ENCODE measurements around the gene ALOX12B. TPM values are rescaled to one million over a fixed set of nuclear protein-coding genes. Genes with fewer than 3 reads are reported as not detected.

The ALOX12B gene
- total and polyA plus RNA-seq, 2 of the 13 experiments (the other 11 are each of a cell fraction or from before 2014, with no cell fraction given): 0.13 TPM; not detected in 1

GRCh38 chr17:8056232-8056975, 31.1 kb downstream of the ALOX12B start:
- H3K36me3 ChIP-seq (replicated peaks in 1 of 2; ENCODE audit: control insufficient read depth in 1 of 2, insufficient read depth in 2 of 2, low read length in 2 of 2): no peaks in the 10 kb centered on the region
- under 1% methylated on average over 13 of the region's 14 CpGs for WGBS (ENCODE audit: low lambda C conversion rate)
- peak overlapping the region; percentile 92 for H3K27ac ChIP-seq (ENCODE audit: extremely low read length, insufficient read depth, low read length)
- peaks cover 3 to 43% of the 10 kb centered on the region in 2 experiments; a peak in 4 of 5 replicates for H3K27me3 ChIP-seq (ENCODE audit: control insufficient read depth in 1 of 2, insufficient read depth in 2 of 2, low read length in 2 of 2)
- FAIRE-seq (peak; percentile 96), DNase-seq (ENCODE audit: low spot score) (peak; percentile 93), ATAC-seq (peak; percentile 93)
- intact Hi-C loops (cut with micrococcal nuclease; ENCODE audit: unreplicated experiment) (loop anchor here (2.0 kb wide), 2 partner anchors 40 to 144 kb away; no protein-coding TSS in a partner anchor), in situ Hi-C loops (cut with HindIII; ENCODE audit: extremely low pct_ligation_motif_present, low pct_unique_long_range_greater_than_20kb) (no loop called here)
- peak overlapping the region; percentile 81 for H3K4me2 ChIP-seq (ENCODE audit: low read depth, low read length)
- H4K20me1 ChIP-seq (ENCODE audit: insufficient read depth, low read length): peaks cover 32% of the 10 kb centered on the region
- H3K4me3 ChIP-seq (replicated peaks in 1 of 3; ENCODE audit: insufficient read depth in 1 of 3, low read depth in 2 of 3, low read length in 3 of 3): peak overlapping the region; percentile 38 to 64 (median 51); a peak in 5 of 6 replicates
- no peaks in the 10 kb centered on the region for H3K9me3 ChIP-seq (ENCODE audit: low read length)
- H3K9ac ChIP-seq (ENCODE audit: insufficient read depth, low read depth, low read length): peak overlapping the region; percentile 78
- BruUV-seq (replicated peaks): no TSS peak
- no peak overlapping the region for H2AFZ ChIP-seq (ENCODE audit: low read length)
- H3K4me1 ChIP-seq (ENCODE audit: insufficient read depth, low read length): peaks cover 56% of the 10 kb centered on the region
- ChIA-PET CTCF (ENCODE audit: low intra/inter-chr PET ratio, low total read pairs) (interaction anchor here (1.2 to 2.9 kb wide), 3 partner anchors 15 to 143 kb away, joined by 3 to 15 read pairs (median 13); no protein-coding TSS in a partner anchor), POLR2A (interaction anchor here (0.8 to 2.2 kb wide), 14 partner anchors 8 to 727 kb away, joined by 3 to 9 read pairs (median 4); partner anchors contain the start of genes CNTROB, NAA38, NEURL4 and RNF227)
- no peaks in the 10 kb centered on the region for H3K79me2 ChIP-seq (ENCODE audit: insufficient read depth, low read length)
- TF ChIP-seq ZNF724P (CRISPR knock-in tag; IDR thresholded peaks at IDR 0.05; ENCODE audit: borderline replicate concordance) (no peak), FUBP1 (CRISPR knock-in tag; IDR thresholded peaks at IDR 0.05; ENCODE audit: borderline replicate concordance) (no peak), ZNF687 (CRISPR knock-in tag; IDR thresholded peaks at IDR 0.05) (peak; percentile 50; the same call in 1 of the 2 replicates), ZNF577 (CRISPR knock-in tag; IDR thresholded peaks at IDR 0.05; ENCODE audit: borderline replicate concordance, low read depth) (no peak), HDAC2 (CRISPR knock-in tag; IDR thresholded peaks at IDR 0.05) (peak; percentile 94), MED13 (CRISPR knock-in tag; IDR thresholded peaks at IDR 0.05) (no peak; the same call in 1 of the 2 replicates), ZSCAN21 (CRISPR knock-in tag; IDR thresholded peaks at IDR 0.05; ENCODE audit: borderline replicate concordance) (peak; percentile 76; the same call in 1 of the 2 replicates), ZNF883 (CRISPR knock-in tag; IDR thresholded peaks at IDR 0.05; ENCODE audit: not compliant biosample characterization) (peak; percentile 37), SMARCC2 (IDR thresholded peaks at IDR 0.05) (no peak), ZNF414 (CRISPR knock-in tag; IDR thresholded peaks at IDR 0.05) (no peak), CHD4 (IDR thresholded peaks at IDR 0.05; ENCODE audit: borderline replicate concordance, low read length) (no peak), THRA (CRISPR knock-in tag; IDR thresholded peaks at IDR 0.05; ENCODE audit: borderline replicate concordance) (peak; percentile 43), POLR2G (IDR thresholded peaks at IDR 0.05; ENCODE audit: low read depth, low read length) (peak; percentile 90), PHF21A (CRISPR knock-in tag; IDR thresholded peaks at IDR 0.05) (peak; percentile 81)

Data from HepG2 (cell line).